Fibroblast of lung (primary cell): ENCODE results near the gene SPPL2B. TPM values are rescaled to one million over a fixed set of nuclear protein-coding genes. Genes with fewer than 3 reads are reported as not detected.

Experiments used
- DNase-seq, 2 donors: peaks; one replicate each; pipeline versions ENCODE4 v3.0.0 to v3.0.0-alpha.2; 2010; ENCODE audit warnings: low read depth in 2 of 2
- H2AFZ ChIP-seq: 2 replicates; pipeline ENCODE4 v1.5.1; 2012; ENCODE audit warnings: low read length, control low read depth, inconsistent platforms
- H3K27ac ChIP-seq: 2 replicates; pipeline ENCODE4 v1.5.1; 2011; ENCODE audit warnings: low read length, control low read depth; ENCODE audit not compliant: insufficient read depth
- H3K27me3 ChIP-seq: 2 replicates; pipeline ENCODE4 v1.5.1; 2011; ENCODE audit warnings: mild to moderate bottlenecking, low read length; ENCODE audit not compliant: control insufficient read depth, insufficient read depth
- H3K36me3 ChIP-seq: 2 replicates; pipeline ENCODE4 v1.5.1; 2011; ENCODE audit warnings: low read length; ENCODE audit not compliant: control insufficient read depth, insufficient read depth
- H3K4me1 ChIP-seq: 2 replicates; pipeline ENCODE4 v1.5.1; 2011; ENCODE audit warnings: low read length; ENCODE audit not compliant: control insufficient read depth, insufficient read depth; ENCODE audit errors: extremely low read depth
- H3K4me2 ChIP-seq: 2 replicates; pipeline ENCODE4 v1.5.1; 2011; ENCODE audit warnings: low read length, control low read depth; ENCODE audit not compliant: insufficient read depth; ENCODE audit errors: extremely low read depth
- H3K4me3 ChIP-seq, 4 experiments: fragments of 200-600 bp in 1 of 4; sonication (generic) in 1 of 4; replicated peaks in 1 of 4; 2 replicates each; pipeline ENCODE4 v1.5.1; 2011 to 2016; ENCODE audit warnings: low read length in 4 of 4, low read depth in 3 of 4, mild to moderate bottlenecking in 3 of 4, control low read depth in 2 of 4, inconsistent platforms in 1 of 4, mixed read lengths in 1 of 4; ENCODE audit not compliant: insufficient read depth in 1 of 4; ENCODE audit errors: control extremely low read depth in 1 of 4
- H3K79me2 ChIP-seq: 2 replicates; pipeline ENCODE4 v1.5.1; 2012; ENCODE audit warnings: mild to moderate bottlenecking, low read length, inconsistent platforms; ENCODE audit not compliant: control insufficient read depth, insufficient read depth
- H3K9ac ChIP-seq: 2 replicates; pipeline ENCODE4 v1.5.1; 2011; ENCODE audit warnings: mild to moderate bottlenecking, low read length, control low read depth; ENCODE audit not compliant: insufficient read depth
- H3K9me3 ChIP-seq: 2 replicates; pipeline ENCODE4 v1.5.1; 2012; ENCODE audit warnings: low read depth, low read length; ENCODE audit not compliant: control insufficient read depth, insufficient read depth
- H4K20me1 ChIP-seq: 2 replicates; pipeline ENCODE4 v1.5.1; 2011; ENCODE audit warnings: low read length; ENCODE audit not compliant: control insufficient read depth, insufficient read depth; ENCODE audit errors: extremely low read depth
- EZH2 ChIP-seq: IDR thresholded peaks from 2 replicates; pipeline ENCODE4 v1.5.1; 2012; ENCODE audit warnings: low read length, control low read depth, mild to moderate bottlenecking; ENCODE audit errors: missing control alignments
- polyA plus RNA-seq, 2 donors: library from polyadenylated mRNA; depleted of rRNA in 1 of 2; stranded (reverse) in 1 of 2; unstranded in 1 of 2; fragments of >200 nt; gene quantifications; 2 replicates each; pipeline ENCODE4 v1.2.1, GENCODE V29; 2011 to 2012; ENCODE audit warnings: missing spikeins in 1 of 2
- total RNA-seq: library from RNA; depleted of rRNA; stranded (reverse); fragments of >200 nt; gene quantifications from 2 replicates; pipeline ENCODE4 v1.2.1, GENCODE V29; 2014
- TF ChIP-seq, protein P1 (sequence below), 2 donors: IDR thresholded peaks in 1 of 2; conservative IDR thresholded peaks in 1 of 2; 1 replicate in 1 of 2; 2 replicates in 1 of 2; pipeline ENCODE4 v1.5.1; 2011 to 2012; ENCODE audit warnings: low read length in 2 of 2, control low read depth in 1 of 2, inconsistent platforms in 1 of 2, low read depth in 1 of 2, mild to moderate bottlenecking in 1 of 2

Gene SPPL2B
- total and polyA plus RNA-seq, 2 donors (not counting 1 experiment from before 2014, with no cell fraction given), result 16.0 to 23.8 TPM

DNA sequence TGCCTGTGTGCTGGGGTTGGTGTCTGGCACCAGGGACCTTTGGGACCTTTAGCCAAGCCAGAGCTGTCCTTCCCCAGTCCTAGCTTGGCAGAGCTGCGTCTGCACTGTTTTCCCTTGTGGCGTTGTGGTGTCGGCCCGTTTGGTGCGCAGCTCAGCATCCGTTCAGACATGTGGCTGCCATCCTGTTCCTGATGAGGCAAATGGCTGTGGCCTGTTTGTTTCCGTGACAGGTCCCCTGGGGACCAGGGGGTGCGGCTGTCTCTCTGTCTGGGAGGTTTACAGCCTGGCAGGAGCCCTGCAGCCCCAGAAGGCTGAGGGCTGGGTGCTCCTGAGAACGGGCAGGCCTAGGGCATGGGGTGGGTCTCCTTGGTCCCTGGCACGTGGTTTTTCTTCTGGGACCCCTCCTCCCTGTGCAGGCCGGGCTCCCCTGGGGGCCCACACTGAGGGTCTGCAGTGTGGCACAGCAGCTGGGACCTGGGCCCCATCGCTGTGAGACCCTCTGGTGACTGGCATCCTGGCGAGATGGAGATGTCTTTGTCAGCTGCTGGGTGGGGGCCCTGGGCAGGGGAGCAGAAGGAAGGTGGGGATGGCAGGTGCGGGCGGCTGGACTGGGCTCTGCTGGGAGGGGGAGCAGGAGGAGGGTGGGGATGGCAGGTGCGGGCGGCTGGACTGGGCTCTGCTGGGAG, 4.0 kb downstream of the SPPL2B start:
- H3K36me3 ChIP-seq, result peaks cover 1% of the 10 kb centered on the region
- DNase-seq, result no peak

GRCh38 chr19:2333027-2333806, 4.7 kb downstream of the SPPL2B start:
- Histone ChIP-seq H3K4me3 (no peak overlapping the region), H3K4me2 (no peak overlapping the region), H3K79me2 (peaks cover 53% of the 10 kb centered on the region), H2AFZ (no peak overlapping the region), H4K20me1 (no peaks in the 10 kb centered on the region), H3K27ac (no peak overlapping the region), H3K9ac (no peak overlapping the region), H3K36me3 (peaks cover 1% of the 10 kb centered on the region), H3K9me3 (no peaks in the 10 kb centered on the region), H3K27me3 (no peaks in the 10 kb centered on the region), H3K4me1 (peaks cover 5% of the 10 kb centered on the region)
- no peak for DNase-seq
- TF ChIP-seq EZH2, result no peak
- TF ChIP-seq, protein P1, sequence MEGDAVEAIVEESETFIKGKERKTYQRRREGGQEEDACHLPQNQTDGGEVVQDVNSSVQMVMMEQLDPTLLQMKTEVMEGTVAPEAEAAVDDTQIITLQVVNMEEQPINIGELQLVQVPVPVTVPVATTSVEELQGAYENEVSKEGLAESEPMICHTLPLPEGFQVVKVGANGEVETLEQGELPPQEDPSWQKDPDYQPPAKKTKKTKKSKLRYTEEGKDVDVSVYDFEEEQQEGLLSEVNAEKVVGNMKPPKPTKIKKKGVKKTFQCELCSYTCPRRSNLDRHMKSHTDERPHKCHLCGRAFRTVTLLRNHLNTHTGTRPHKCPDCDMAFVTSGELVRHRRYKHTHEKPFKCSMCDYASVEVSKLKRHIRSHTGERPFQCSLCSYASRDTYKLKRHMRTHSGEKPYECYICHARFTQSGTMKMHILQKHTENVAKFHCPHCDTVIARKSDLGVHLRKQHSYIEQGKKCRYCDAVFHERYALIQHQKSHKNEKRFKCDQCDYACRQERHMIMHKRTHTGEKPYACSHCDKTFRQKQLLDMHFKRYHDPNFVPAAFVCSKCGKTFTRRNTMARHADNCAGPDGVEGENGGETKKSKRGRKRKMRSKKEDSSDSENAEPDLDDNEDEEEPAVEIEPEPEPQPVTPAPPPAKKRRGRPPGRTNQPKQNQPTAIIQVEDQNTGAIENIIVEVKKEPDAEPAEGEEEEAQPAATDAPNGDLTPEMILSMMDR (conservative IDR thresholded peaks at IDR 0.05 in 1 of 2, IDR thresholded peaks at IDR 0.05 in 1 of 2; ENCODE audit: low read depth in 1 of 2, low read length in 2 of 2), result no peak

More for the DNA sequence above, 4.0 kb downstream of the SPPL2B start:
- Histone ChIP-seq H3K79me2 (peaks cover 57% of the 10 kb centered on the region), H3K27me3 (no peaks in the 10 kb centered on the region), H3K4me3 (no peak overlapping the region), H3K9me3 (no peaks in the 10 kb centered on the region), H4K20me1 (no peaks in the 10 kb centered on the region), H3K4me1 (peaks cover 5% of the 10 kb centered on the region), H2AFZ (no peak overlapping the region), H3K4me2 (no peak overlapping the region), H3K9ac (no peak overlapping the region), H3K27ac (no peak overlapping the region)
- no peak for TF ChIP-seq EZH2
- TF ChIP-seq, protein P1 (conservative IDR thresholded peaks at IDR 0.05 in 1 of 2, IDR thresholded peaks at IDR 0.05 in 1 of 2; ENCODE audit: low read depth in 1 of 2, low read length in 2 of 2), result no peak

GRCh38 chr19:2333807-2334211, 5.3 kb downstream of the SPPL2B start:
- no peaks in the 10 kb centered on the region for H3K9me3 ChIP-seq
- no peak overlapping the region for H3K27ac ChIP-seq
- no peak overlapping the region for H3K9ac ChIP-seq
- H3K4me3 ChIP-seq, result no peak overlapping the region
- peaks cover 5% of the 10 kb centered on the region for H3K4me1 ChIP-seq
- H3K27me3 ChIP-seq, result no peaks in the 10 kb centered on the region
- DNase-seq, result no peak
- H4K20me1 ChIP-seq, result no peaks in the 10 kb centered on the region
- H2AFZ ChIP-seq, result no peak overlapping the region
- H3K4me2 ChIP-seq, result no peak overlapping the region
- peaks cover 51% of the 10 kb centered on the region for H3K79me2 ChIP-seq
- H3K36me3 ChIP-seq, result peaks cover 1% of the 10 kb centered on the region
- TF ChIP-seq EZH2, result no peak
- TF ChIP-seq, protein P1 (conservative IDR thresholded peaks at IDR 0.05 in 1 of 2, IDR thresholded peaks at IDR 0.05 in 1 of 2; ENCODE audit: low read depth in 1 of 2, low read length in 2 of 2), result no peak
